Measurements from ENCODE around the gene PRKACB.
A peak's percentile ranks its signal among the peaks of the same experiment; 100 is the strongest.
"Not testable (repeated sequence)": the region's sequence is repeated elsewhere in the genome, so short reads cannot be mapped to it uniquely, and the experiment has no call there.

PRKACB gene

GRCh38 chr1:84277343-84278059, 133.4 kb downstream of the PRKACB start:
- no peak overlapping the region for H3K4me3 ChIP-seq (ENCODE audit: low read depth, low read length)
- in situ Hi-C loops (cut with HindIII; ENCODE audit: low sequenced_read_pairs): no loop called here
- TF ChIP-seq, protein P1, sequence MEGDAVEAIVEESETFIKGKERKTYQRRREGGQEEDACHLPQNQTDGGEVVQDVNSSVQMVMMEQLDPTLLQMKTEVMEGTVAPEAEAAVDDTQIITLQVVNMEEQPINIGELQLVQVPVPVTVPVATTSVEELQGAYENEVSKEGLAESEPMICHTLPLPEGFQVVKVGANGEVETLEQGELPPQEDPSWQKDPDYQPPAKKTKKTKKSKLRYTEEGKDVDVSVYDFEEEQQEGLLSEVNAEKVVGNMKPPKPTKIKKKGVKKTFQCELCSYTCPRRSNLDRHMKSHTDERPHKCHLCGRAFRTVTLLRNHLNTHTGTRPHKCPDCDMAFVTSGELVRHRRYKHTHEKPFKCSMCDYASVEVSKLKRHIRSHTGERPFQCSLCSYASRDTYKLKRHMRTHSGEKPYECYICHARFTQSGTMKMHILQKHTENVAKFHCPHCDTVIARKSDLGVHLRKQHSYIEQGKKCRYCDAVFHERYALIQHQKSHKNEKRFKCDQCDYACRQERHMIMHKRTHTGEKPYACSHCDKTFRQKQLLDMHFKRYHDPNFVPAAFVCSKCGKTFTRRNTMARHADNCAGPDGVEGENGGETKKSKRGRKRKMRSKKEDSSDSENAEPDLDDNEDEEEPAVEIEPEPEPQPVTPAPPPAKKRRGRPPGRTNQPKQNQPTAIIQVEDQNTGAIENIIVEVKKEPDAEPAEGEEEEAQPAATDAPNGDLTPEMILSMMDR (IDR thresholded peaks at IDR 0.05; ENCODE audit: low read depth, low read length): no peak
- DNase-seq (ENCODE audit: low read depth, low spot score): no peak

GRCh38 chr1:84278905-84279304, 134.8 kb downstream of the PRKACB start:
- H3K4me3 ChIP-seq (ENCODE audit: low read depth, low read length): no peak overlapping the region
- DNase-seq (ENCODE audit: low read depth, low spot score): no peak
- TF ChIP-seq, protein P1 (IDR thresholded peaks at IDR 0.05; ENCODE audit: low read depth, low read length): no peak
- in situ Hi-C loops (cut with HindIII; ENCODE audit: low sequenced_read_pairs): no loop called here

- in situ Hi-C loops (cut with HindIII; ENCODE audit: low sequenced_read_pairs): no loop called here
- DNase-seq (ENCODE audit: low read depth, low spot score): no peak
- no peak overlapping the region for H3K4me3 ChIP-seq (ENCODE audit: low read depth, low read length)
- TF ChIP-seq, protein P1 (IDR thresholded peaks at IDR 0.05; ENCODE audit: low read depth, low read length): no peak
Measured at GRCh38 chr1:84280912-84281311, 136.8 kb downstream of the PRKACB start.

DNA sequence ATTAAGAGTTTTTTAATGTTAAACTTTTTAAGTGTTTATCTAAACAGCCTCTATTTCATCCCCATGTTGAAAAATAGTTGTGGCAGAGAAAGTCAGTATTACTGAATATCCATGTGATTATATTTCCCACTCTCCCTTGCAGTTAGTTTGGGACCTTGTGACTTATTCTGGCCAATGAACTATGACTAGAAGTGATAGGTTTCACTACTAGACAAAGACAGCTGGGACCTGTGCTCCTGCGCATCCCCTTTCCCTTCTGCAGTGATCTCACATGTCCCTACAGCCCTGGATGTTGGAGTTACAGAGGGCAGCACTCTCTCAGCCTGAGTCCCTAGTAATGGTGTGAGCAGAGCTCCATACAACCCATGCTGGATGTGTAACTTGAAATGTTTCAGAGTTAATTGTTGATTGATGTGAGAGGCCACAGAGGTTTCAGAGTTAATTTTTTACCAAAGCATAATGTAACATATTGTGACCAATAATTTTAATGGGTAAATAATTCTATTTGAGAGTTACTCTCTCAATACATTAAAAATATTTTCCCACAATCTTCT, 138.8 kb downstream of the PRKACB start:
- H3K4me3 ChIP-seq (ENCODE audit: low read depth, low read length): no peak overlapping the region
- in situ Hi-C loops (cut with HindIII; ENCODE audit: low sequenced_read_pairs): no loop called here
- TF ChIP-seq, protein P1 (IDR thresholded peaks at IDR 0.05; ENCODE audit: low read depth, low read length): no peak
- DNase-seq (ENCODE audit: low read depth, low spot score): no peak

- TF ChIP-seq, protein P1 (IDR thresholded peaks at IDR 0.05; ENCODE audit: low read depth, low read length): no peak
- no peak for DNase-seq (ENCODE audit: low read depth, low spot score)
- in situ Hi-C loops (cut with HindIII; ENCODE audit: low sequenced_read_pairs): no loop called here
- H3K4me3 ChIP-seq (ENCODE audit: low read depth, low read length): no peak overlapping the region
Measured at GRCh38 chr1:84283381-84283780, 139.3 kb downstream of the PRKACB start.

DNA sequence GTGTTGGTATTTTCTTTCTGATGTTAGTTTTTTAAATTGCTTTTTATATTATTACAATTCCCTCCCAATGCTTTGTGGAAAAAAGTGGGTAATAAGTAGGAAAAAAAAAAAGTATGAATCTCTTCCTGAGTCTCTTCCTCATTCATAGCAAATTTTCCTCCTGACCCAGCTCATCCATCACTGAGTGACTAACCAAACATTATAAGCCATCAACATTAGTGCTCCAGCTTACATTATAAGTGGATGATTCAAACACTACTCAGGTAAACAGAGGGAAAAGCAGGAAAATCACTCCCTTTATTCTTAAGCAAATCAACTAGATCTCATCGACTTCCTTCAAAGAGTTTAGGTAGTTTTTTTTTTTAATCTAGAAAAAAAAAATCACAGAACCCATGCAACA, 142.0 kb downstream of the PRKACB start:
- TF ChIP-seq, protein P1 (IDR thresholded peaks at IDR 0.05; ENCODE audit: low read depth, low read length): no peak
- no peak overlapping the region for H3K4me3 ChIP-seq (ENCODE audit: low read depth, low read length)
- peak; percentile 41 for DNase-seq (ENCODE audit: low read depth, low spot score)
- in situ Hi-C loops (cut with HindIII; ENCODE audit: low sequenced_read_pairs): no loop called here

- H3K4me3 ChIP-seq (ENCODE audit: low read depth, low read length); DNase-seq (ENCODE audit: low read depth, low spot score); in situ Hi-C loops (cut with HindIII; ENCODE audit: low sequenced_read_pairs): not testable (repeated sequence)
Measured at GRCh38 chr1:84287389-84287788, 143.3 kb downstream of the PRKACB start.
